ENCODE results near the gene TSHZ1. TPM values are rescaled to one million over a fixed set of nuclear protein-coding genes. Genes with fewer than 3 reads are reported as not detected.

TSHZ1 gene
- polyA plus RNA-seq, 1 of the 3 experiments (the other 2 are of a cell fraction), result 2.6 TPM

DNA sequence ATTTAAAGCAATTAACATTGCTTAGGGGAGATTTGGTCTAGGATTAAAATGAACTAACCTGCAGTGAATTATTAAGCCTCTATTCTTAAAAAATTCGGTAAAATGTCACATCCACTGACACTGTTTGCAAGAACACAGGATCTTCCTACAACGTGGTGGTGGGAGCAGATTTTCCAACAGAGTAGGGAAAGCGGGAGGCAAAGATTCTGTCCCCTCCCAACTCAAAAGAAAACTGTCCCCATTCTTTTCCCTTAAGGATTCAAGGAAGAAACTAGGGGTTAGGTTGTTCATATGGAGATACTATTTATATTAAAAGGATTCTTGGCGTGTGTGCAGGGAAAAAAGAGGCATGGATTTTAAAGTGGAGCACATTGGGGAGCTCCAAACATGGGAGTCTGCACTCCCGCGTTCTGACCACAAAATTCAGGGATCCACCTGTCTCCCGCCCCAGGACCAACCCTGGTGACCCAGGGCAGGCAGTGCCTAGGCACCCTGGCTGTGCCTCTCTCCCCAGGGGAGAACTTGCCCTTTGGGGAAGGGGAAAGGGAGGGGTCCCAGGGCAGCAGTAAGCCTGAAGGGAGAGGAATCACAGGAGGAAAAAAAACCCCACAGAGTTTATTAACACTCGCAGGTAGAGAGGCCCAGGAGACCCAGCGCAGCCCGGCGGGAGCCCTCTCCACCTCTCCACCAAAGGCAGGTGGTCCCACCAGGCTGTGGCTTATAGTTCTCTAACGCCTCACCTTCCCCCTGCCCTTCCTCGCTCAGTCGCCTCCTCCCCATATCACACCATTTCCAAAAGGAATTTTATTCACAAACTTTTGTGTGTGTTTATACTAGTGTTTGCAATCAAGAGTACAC, 3.9 kb upstream of the TSHZ1 start (continued):
- TF ChIP-seq RAD21 (IDR thresholded peaks at IDR 0.05; ENCODE audit: low read length), result no peak
- TF ChIP-seq, protein P1, sequence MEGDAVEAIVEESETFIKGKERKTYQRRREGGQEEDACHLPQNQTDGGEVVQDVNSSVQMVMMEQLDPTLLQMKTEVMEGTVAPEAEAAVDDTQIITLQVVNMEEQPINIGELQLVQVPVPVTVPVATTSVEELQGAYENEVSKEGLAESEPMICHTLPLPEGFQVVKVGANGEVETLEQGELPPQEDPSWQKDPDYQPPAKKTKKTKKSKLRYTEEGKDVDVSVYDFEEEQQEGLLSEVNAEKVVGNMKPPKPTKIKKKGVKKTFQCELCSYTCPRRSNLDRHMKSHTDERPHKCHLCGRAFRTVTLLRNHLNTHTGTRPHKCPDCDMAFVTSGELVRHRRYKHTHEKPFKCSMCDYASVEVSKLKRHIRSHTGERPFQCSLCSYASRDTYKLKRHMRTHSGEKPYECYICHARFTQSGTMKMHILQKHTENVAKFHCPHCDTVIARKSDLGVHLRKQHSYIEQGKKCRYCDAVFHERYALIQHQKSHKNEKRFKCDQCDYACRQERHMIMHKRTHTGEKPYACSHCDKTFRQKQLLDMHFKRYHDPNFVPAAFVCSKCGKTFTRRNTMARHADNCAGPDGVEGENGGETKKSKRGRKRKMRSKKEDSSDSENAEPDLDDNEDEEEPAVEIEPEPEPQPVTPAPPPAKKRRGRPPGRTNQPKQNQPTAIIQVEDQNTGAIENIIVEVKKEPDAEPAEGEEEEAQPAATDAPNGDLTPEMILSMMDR (IDR thresholded peaks at IDR 0.05), result no peak

DNA sequence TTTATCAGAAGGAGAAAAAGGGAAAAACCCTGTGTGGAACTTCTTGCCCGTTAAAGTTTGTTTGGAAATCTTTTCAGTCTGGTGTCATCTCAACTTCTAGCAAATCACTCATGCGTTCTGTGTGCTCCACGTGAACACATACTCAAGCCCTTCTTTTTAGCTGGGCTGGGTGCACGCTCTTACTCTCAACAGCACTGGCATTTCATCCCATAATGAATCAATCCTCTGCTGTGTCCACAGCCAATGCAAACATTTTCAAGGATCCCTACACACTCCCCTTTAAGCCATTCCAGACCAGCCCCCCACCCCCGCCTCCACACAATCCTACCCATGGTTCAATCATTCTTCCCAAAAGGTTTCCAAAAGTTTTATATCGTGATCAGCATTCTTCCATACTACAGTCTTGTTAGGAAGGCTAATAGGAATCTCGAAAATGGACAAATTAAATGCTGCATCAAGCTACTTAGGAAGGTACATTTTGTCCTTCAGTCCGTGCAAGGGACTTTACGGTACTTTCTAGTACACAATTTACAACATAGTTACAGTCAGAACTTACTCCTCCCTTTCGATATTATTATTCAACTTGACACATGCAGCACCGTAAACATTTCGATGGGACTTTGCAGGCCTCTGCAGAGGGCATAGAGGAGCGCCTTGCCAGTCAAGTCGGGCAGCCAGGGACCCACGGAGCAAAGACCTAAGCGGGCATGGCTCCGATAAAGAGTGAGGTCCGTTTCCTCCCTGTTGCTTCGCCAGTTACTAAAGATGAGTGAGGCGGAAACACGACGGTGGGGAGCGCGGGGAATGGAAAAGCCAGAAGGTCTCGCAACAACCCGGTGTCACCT, 3.1 kb upstream of the TSHZ1 start:
- Histone ChIP-seq H3K4me3 (ENCODE audit: low read depth in 2 of 2, low read length in 1 of 2) (peak overlapping the region; percentile 90 to 98), H3F3A (replicated peaks; ENCODE audit: insufficient read depth) (peaks cover 16% of the 10 kb centered on the region), H2AFZ (ENCODE audit: low read depth) (no peak overlapping the region; the same call in 1 of the 2 replicates), H4K20me1 (ENCODE audit: insufficient read depth) (peaks cover 11% of the 10 kb centered on the region), H3K27ac (ENCODE audit: low read depth in 2 of 2, low read length in 1 of 2) (peak overlapping the region in 1 of 2 experiments; percentile 82; a peak in 2 of 4 replicates), H3K36me3 (replicated peaks in 1 of 2; ENCODE audit: control insufficient read depth in 1 of 2, insufficient read depth in 2 of 2, low read length in 1 of 2) (no peaks in the 10 kb centered on the region), H3K9me3 (no peaks in the 10 kb centered on the region), H3K79me2 (ENCODE audit: insufficient read depth) (peaks cover 64% of the 10 kb centered on the region), H3K4me1 (ENCODE audit: control insufficient read depth in 1 of 2, insufficient read depth in 2 of 2, low read depth in 1 of 2, low read length in 1 of 2) (peaks cover 21 to 42% of the 10 kb centered on the region in 2 experiments), H3K4me2 (peak overlapping the region; percentile 83), H3K27me3 (ENCODE audit: insufficient read depth) (no peaks in the 10 kb centered on the region), H3K9ac (peak overlapping the region; percentile 84), H3K9me2 (no peaks in the 10 kb centered on the region)
- ChIA-PET CTCF (no interaction called here), POLR2A (no interaction called here)
- DNase-seq, result no peak
- WGBS (ENCODE audit: low lambda C conversion rate), result 18% methylated on average over 17 of the region's 26 CpGs
- TF ChIP-seq FOSL2 (IDR thresholded peaks at IDR 0.05; ENCODE audit: borderline replicate concordance, low read depth), result no peak
- TF ChIP-seq, protein P2, sequence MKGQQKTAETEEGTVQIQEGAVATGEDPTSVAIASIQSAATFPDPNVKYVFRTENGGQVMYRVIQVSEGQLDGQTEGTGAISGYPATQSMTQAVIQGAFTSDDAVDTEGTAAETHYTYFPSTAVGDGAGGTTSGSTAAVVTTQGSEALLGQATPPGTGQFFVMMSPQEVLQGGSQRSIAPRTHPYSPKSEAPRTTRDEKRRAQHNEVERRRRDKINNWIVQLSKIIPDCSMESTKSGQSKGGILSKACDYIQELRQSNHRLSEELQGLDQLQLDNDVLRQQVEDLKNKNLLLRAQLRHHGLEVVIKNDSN (IDR thresholded peaks at IDR 0.05; ENCODE audit: borderline replicate concordance, low read depth), result no peak
- no peak for TF ChIP-seq JUND (IDR thresholded peaks at IDR 0.05)
- no peak for TF ChIP-seq TCF12 (IDR thresholded peaks at IDR 0.05)
- TF ChIP-seq, protein P3, sequence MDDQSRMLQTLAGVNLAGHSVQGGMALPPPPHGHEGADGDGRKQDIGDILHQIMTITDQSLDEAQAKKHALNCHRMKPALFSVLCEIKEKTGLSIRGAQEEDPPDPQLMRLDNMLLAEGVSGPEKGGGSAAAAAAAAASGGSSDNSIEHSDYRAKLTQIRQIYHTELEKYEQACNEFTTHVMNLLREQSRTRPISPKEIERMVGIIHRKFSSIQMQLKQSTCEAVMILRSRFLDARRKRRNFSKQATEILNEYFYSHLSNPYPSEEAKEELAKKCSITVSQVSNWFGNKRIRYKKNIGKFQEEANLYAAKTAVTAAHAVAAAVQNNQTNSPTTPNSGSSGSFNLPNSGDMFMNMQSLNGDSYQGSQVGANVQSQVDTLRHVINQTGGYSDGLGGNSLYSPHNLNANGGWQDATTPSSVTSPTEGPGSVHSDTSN (IDR thresholded peaks at IDR 0.05), result no peak
- TF ChIP-seq, protein P4, sequence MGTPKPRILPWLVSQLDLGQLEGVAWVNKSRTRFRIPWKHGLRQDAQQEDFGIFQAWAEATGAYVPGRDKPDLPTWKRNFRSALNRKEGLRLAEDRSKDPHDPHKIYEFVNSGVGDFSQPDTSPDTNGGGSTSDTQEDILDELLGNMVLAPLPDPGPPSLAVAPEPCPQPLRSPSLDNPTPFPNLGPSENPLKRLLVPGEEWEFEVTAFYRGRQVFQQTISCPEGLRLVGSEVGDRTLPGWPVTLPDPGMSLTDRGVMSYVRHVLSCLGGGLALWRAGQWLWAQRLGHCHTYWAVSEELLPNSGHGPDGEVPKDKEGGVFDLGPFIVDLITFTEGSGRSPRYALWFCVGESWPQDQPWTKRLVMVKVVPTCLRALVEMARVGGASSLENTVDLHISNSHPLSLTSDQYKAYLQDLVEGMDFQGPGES (IDR thresholded peaks at IDR 0.05; ENCODE audit: low read depth, low read length), result no peak
- TF ChIP-seq, protein P5, sequence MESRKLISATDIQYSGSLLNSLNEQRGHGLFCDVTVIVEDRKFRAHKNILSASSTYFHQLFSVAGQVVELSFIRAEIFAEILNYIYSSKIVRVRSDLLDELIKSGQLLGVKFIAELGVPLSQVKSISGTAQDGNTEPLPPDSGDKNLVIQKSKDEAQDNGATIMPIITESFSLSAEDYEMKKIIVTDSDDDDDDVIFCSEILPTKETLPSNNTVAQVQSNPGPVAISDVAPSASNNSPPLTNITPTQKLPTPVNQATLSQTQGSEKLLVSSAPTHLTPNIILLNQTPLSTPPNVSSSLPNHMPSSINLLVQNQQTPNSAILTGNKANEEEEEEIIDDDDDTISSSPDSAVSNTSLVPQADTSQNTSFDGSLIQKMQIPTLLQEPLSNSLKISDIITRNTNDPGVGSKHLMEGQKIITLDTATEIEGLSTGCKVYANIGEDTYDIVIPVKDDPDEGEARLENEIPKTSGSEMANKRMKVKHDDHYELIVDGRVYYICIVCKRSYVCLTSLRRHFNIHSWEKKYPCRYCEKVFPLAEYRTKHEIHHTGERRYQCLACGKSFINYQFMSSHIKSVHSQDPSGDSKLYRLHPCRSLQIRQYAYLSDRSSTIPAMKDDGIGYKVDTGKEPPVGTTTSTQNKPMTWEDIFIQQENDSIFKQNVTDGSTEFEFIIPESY (IDR thresholded peaks at IDR 0.05; ENCODE audit: borderline replicate concordance, low read depth), result no peak
- TF ChIP-seq EZH2phosphoT487 (IDR thresholded peaks at IDR 0.05; ENCODE audit: borderline replicate concordance, low read depth), result no peak
- TF ChIP-seq, protein P6, sequence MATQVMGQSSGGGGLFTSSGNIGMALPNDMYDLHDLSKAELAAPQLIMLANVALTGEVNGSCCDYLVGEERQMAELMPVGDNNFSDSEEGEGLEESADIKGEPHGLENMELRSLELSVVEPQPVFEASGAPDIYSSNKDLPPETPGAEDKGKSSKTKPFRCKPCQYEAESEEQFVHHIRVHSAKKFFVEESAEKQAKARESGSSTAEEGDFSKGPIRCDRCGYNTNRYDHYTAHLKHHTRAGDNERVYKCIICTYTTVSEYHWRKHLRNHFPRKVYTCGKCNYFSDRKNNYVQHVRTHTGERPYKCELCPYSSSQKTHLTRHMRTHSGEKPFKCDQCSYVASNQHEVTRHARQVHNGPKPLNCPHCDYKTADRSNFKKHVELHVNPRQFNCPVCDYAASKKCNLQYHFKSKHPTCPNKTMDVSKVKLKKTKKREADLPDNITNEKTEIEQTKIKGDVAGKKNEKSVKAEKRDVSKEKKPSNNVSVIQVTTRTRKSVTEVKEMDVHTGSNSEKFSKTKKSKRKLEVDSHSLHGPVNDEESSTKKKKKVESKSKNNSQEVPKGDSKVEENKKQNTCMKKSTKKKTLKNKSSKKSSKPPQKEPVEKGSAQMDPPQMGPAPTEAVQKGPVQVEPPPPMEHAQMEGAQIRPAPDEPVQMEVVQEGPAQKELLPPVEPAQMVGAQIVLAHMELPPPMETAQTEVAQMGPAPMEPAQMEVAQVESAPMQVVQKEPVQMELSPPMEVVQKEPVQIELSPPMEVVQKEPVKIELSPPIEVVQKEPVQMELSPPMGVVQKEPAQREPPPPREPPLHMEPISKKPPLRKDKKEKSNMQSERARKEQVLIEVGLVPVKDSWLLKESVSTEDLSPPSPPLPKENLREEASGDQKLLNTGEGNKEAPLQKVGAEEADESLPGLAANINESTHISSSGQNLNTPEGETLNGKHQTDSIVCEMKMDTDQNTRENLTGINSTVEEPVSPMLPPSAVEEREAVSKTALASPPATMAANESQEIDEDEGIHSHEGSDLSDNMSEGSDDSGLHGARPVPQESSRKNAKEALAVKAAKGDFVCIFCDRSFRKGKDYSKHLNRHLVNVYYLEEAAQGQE (IDR thresholded peaks at IDR 0.05; ENCODE audit: low read depth, low read length), result no peak
- TF ChIP-seq, protein P7, sequence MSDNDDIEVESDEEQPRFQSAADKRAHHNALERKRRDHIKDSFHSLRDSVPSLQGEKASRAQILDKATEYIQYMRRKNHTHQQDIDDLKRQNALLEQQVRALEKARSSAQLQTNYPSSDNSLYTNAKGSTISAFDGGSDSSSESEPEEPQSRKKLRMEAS (IDR thresholded peaks at IDR 0.05; ENCODE audit: low read depth), result no peak
- no peak for TF ChIP-seq TAF1 (IDR thresholded peaks at IDR 0.05; ENCODE audit: borderline replicate concordance, low read depth, low read length)
- no peak for TF ChIP-seq EP300 (IDR thresholded peaks at IDR 0.05; ENCODE audit: borderline replicate concordance in 1 of 2, low read depth in 1 of 2, low read length in 1 of 2)
- no peak for TF ChIP-seq GATA2 (CRISPR knock-in tag; IDR thresholded peaks at IDR 0.05)
- no peak for TF ChIP-seq SIN3A (IDR thresholded peaks at IDR 0.05; ENCODE audit: borderline replicate concordance, low read depth, low read length)

Measured in SK-N-SH (cell line).